K562 (cell line): ENCODE measurements around the gene SNUPN. TPM values are rescaled to one million over a fixed set of nuclear protein-coding genes. Genes with fewer than 3 reads are reported as not detected.
A peak's percentile ranks its signal among the peaks of the same experiment; 100 is the strongest.

Source experiments
- ATAC-seq: fragments of 200-7000 bp; cut with Tn5 transposase; 3 replicates; pipeline ENCODE4 v1.9.1; 2020; ENCODE audit warnings: moderate library complexity
- BruUV-seq: library from RNA; stranded (reverse); fragments of 400-500 nt; replicated peaks from 2 replicates; lab custom pipeline; 2021; lab: Mats Ljungman, UMichigan
- CTCF ChIA-PET: fragments of 300-600 bp; formaldehyde crosslinking; extraction: SDS; loops from one replicate; lab custom pipeline; 2021; ENCODE audit warnings: low intra/inter-chr PET ratio; lab: Yijun Ruan, JAX
- POLR2A ChIA-PET: fragments of 300-600, 350-650 bp; sonication (Branson Sonifier 250); formaldehyde crosslinking; extraction: SDS; loops from one replicate; lab custom pipeline; 2021; ENCODE audit warnings: antibody characterized with exemption, inconsistent platforms; lab: Yijun Ruan, JAX
- DNase-seq, 4 experiments: peaks; one replicate each; pipeline versions ENCODE4 v3.0.0 to v3.0.0-alpha.2; 2011 to 2018; ENCODE audit warnings: low spot score in 3 of 4, mixed read lengths in 3 of 4; ENCODE audit errors: extremely low read depth in 1 of 4
- FAIRE-seq: peaks from 2 replicates; lab custom pipeline; 2011; peaks lifted over from hg19 to GRCh38; lab: Jason Lieb, UNC
- H2AFZ ChIP-seq: 2 replicates; pipeline ENCODE4 v1.6.0; 2011; ENCODE audit warnings: low read depth, low read length, control low read depth, inconsistent platforms
- H3K27ac ChIP-seq: fragments of 200-600 bp; 3 replicates; pipeline ENCODE4 v1.8.0; 2011; ENCODE audit warnings: low read depth, mild to moderate bottlenecking, control low read depth, inconsistent platforms, low read length, moderate library complexity, mixed read lengths; ENCODE audit errors: extremely low read depth
- H3K27me3 ChIP-seq, 2 experiments: fragments of 300-600 bp in 1 of 2; 2 replicates in 1 of 2; 3 replicates in 1 of 2; pipeline versions ENCODE4 v1.6.0 to v1.8.0; 2011; ENCODE audit warnings: inconsistent platforms in 2 of 2, low read length in 2 of 2, mild to moderate bottlenecking in 1 of 2, mixed read lengths in 1 of 2, moderate library complexity in 1 of 2; ENCODE audit not compliant: control insufficient read depth in 2 of 2, insufficient read depth in 2 of 2
- H3K36me3 ChIP-seq: fragments of 300-600 bp; 3 replicates; pipeline ENCODE4 v1.8.0; 2011; ENCODE audit warnings: mild to moderate bottlenecking, low read length, inconsistent platforms; ENCODE audit not compliant: control insufficient read depth, insufficient read depth
- H3K4me1 ChIP-seq, 2 experiments: fragments of 200-600 bp in 1 of 2; replicated peaks in 1 of 2; 2 replicates in 1 of 2; 3 replicates in 1 of 2; pipeline versions ENCODE4 v1.5.1 to v1.8.0; 2011; ENCODE audit warnings: inconsistent platforms in 2 of 2, low read length in 2 of 2, mild to moderate bottlenecking in 1 of 2, mixed read lengths in 1 of 2, moderate library complexity in 1 of 2; ENCODE audit not compliant: control insufficient read depth in 2 of 2, insufficient read depth in 2 of 2
- H3K4me2 ChIP-seq: 2 replicates; pipeline ENCODE4 v1.6.1; 2011; ENCODE audit warnings: low read length, control low read depth, inconsistent platforms, mixed read lengths; ENCODE audit not compliant: insufficient read depth
- H3K4me3 ChIP-seq: fragments of 200-600 bp; sonication (generic), shearing (Covaris generic); 2 replicates; pipeline ENCODE4 v1.5.1; 2016; ENCODE audit warnings: control low read depth, inconsistent platforms
- H3K79me2 ChIP-seq: fragments of 200-600 bp; 3 replicates; pipeline ENCODE4 v1.8.0; 2011; ENCODE audit warnings: low read length, inconsistent platforms; ENCODE audit not compliant: control insufficient read depth, insufficient read depth
- H3K9ac ChIP-seq, 2 experiments: 2 replicates each; pipeline versions ENCODE4 v1.6.0 to v1.6.1; 2011; ENCODE audit warnings: low read depth in 2 of 2, low read length in 2 of 2, control low read depth in 1 of 2, inconsistent platforms in 1 of 2, mild to moderate bottlenecking in 1 of 2, mixed read lengths in 1 of 2; ENCODE audit not compliant: insufficient read depth in 1 of 2
- H3K9me1 ChIP-seq: one replicate; pipeline ENCODE4 v1.6.0; 2011; ENCODE audit warnings: inconsistent platforms, mild to moderate bottlenecking, low read length, moderate library complexity; ENCODE audit not compliant: control insufficient read depth, insufficient read depth
- H3K9me3 ChIP-seq: replicated peaks from 2 replicates; pipeline ENCODE4 v1.5.1; 2011; ENCODE audit warnings: low read depth, low read length, inconsistent platforms; ENCODE audit not compliant: control insufficient read depth, insufficient read depth
- H4K20me1 ChIP-seq: replicated peaks from 2 replicates; pipeline ENCODE4 v1.6.1; 2011; ENCODE audit warnings: low read length, inconsistent platforms, mixed read lengths; ENCODE audit not compliant: control insufficient read depth, insufficient read depth
- CEBPG ChIP-seq, 3 experiments: fragments of 200-800 bp in 1 of 3; sonication (Bioruptor generic) in 1 of 3; sonication (generic) in 1 of 3; formaldehyde crosslinking in 1 of 3; IDR thresholded peaks in 2 of 3; conservative IDR thresholded peaks in 1 of 3; 2 replicates each; pipeline versions ENCODE4 v1.6.1 to v1.8.0; 2016 to 2022; ENCODE audit warnings: missing compliant biosample characterization in 2 of 3, missing genetic modification characterization in 2 of 3, mild to moderate bottlenecking in 1 of 3, missing genetic modification reagents in 1 of 3
- DDX20 ChIP-seq: fragments of 450-650 bp; IDR thresholded peaks from 2 replicates; pipeline ENCODE4 v1.6.1; 2016; ENCODE audit warnings: missing genetic modification characterization, low read depth, mild to moderate bottlenecking, missing compliant biosample characterization, moderate library complexity
- EHMT2 ChIP-seq: fragments of 450-650 bp; IDR thresholded peaks from 2 replicates; pipeline ENCODE4 v1.6.1; 2018; ENCODE audit warnings: antibody characterized with exemption
- FUS ChIP-seq: fragments of 200-400 bp; formaldehyde crosslinking; optimal IDR thresholded peaks from 2 replicates; pipeline ENCODE3; 2017; ENCODE audit warnings: low read depth, low read length
- KLF10 ChIP-seq: fragments of 250-450 bp; sonication (Bioruptor Pico); IDR thresholded peaks from 2 replicates; pipeline ENCODE4 v1.6.1; 2021; ENCODE audit warnings: matching md5 sums
- L3MBTL2 ChIP-seq: fragments of 450-650 bp; IDR thresholded peaks from 2 replicates; pipeline ENCODE4 v1.6.1; 2016; ENCODE audit warnings: mild to moderate bottlenecking, moderate library complexity
- NR2F6 ChIP-seq: fragments of 450-650 bp; formaldehyde crosslinking; IDR thresholded peaks from 2 replicates; pipeline ENCODE4 v1.4.0; 2020; ENCODE audit warnings: mild to moderate bottlenecking
- POLR3G ChIP-seq: IDR thresholded peaks from 2 replicates; pipeline ENCODE4 v1.6.1; 2011; ENCODE audit not compliant: insufficient read length, insufficient replicate concordance; ENCODE audit errors: extremely low read depth
- PRMT5 ChIP-seq: sonication (generic); formaldehyde crosslinking; IDR thresholded peaks from 2 replicates; pipeline ENCODE4 v1.5.0; 2020; ENCODE audit warnings: missing genetic modification reagents
- RBM22 ChIP-seq: fragments of 200-400 bp; formaldehyde crosslinking; IDR thresholded peaks from 2 replicates; pipeline ENCODE4 v1.6.1; 2018; ENCODE audit warnings: low read length, low read depth; ENCODE audit not compliant: poor library complexity, severe bottlenecking
- SIRT6 ChIP-seq: IDR thresholded peaks from one replicate; pipeline ENCODE4 v1.6.1; 2012; ENCODE audit warnings: low read depth, mild to moderate bottlenecking, control low read depth, inconsistent platforms, low read length, moderate library complexity
- SMARCC2 ChIP-seq: fragments of 450-650 bp; IDR thresholded peaks from 2 replicates; pipeline ENCODE4 v1.6.1; 2017; ENCODE audit warnings: antibody characterized with exemption, moderate library complexity, mild to moderate bottlenecking, low read depth
- TCF7L2 ChIP-seq: fragments of 150-350 bp; IDR thresholded peaks from 2 replicates; pipeline ENCODE4 v1.6.1; 2016; ENCODE audit warnings: low read depth, mild to moderate bottlenecking, low read length, moderate library complexity
- ZNF324 ChIP-seq: fragments of 250-450 bp; sonication (Bioruptor Pico); IDR thresholded peaks from 2 replicates; pipeline ENCODE4 v1.4.0; 2020; ENCODE audit warnings: mild to moderate bottlenecking
- WGBS: fragments of 100-300 bp; shearing (Covaris generic); methylation state at CpG from one replicate; pipeline ENCODE4 v1.1.6; 2016; ENCODE audit warnings: low coverage, mixed read lengths; ENCODE audit not compliant: insufficient coverage; ENCODE audit errors: missing lambda C conversion rate; 5-methylcytosine and 5-hydroxymethylcytosine counted together
- in situ Hi-C: fragments of 300-500 bp; cut with MboI; formaldehyde crosslinking; loops from 4 replicates; pipeline ENCODE4 v1.15.0; 2018; ENCODE audit warnings: inconsistent platforms, mixed read lengths
- intact Hi-C: fragments of 100-400 bp; cut with micrococcal nuclease; formaldehyde crosslinking; loops from 2 replicates; pipeline ENCODE4 v1.14.2; 2022
- polyA plus RNA-seq, 8 experiments: library from polyadenylated mRNA; depleted of rRNA in 4 of 8; stranded (reverse) in 5 of 8; unstranded in 3 of 8; fragments of >200 nt; fragmentation: Nextera tagmentation in 2 of 8; fragmentation: Illumina TruSeq in 1 of 8; extraction: Ambion mirVana in 2 of 8; extraction: Trizol in 1 of 8; gene quantifications; 2 replicates each; pipeline versions ENCODE4 v1.2.1 to v1.2.3, GENCODE V29; 2011 to 2014; ENCODE audit warnings: inconsistent platforms in 1 of 8, missing spikeins in 1 of 8
- total RNA-seq, 7 experiments: library from RNA; depleted of rRNA in 6 of 7; stranded (reverse); fragments of >200 nt in 6 of 7; fragmentation: Illumina TruSeq in 2 of 7; extraction: Trizol in 2 of 7; gene quantifications; 2 replicates each; pipeline versions ENCODE4 v1.2.1 to v1.2.3, GENCODE V29; 2011 to 2021; ENCODE audit warnings: low replicate concordance in 1 of 7
- TF ChIP-seq, protein P1 (sequence below): fragments of 450-650 bp; IDR thresholded peaks from 2 replicates; pipeline ENCODE4 v1.6.1; 2016; ENCODE audit warnings: borderline replicate concordance

The SNUPN gene
- total and polyA plus RNA-seq, 9 of the 15 experiments (the other 6 are each of a cell fraction or from before 2014, with no cell fraction given) = 32.2 to 78.3 (median 40.0) TPM

DNA sequence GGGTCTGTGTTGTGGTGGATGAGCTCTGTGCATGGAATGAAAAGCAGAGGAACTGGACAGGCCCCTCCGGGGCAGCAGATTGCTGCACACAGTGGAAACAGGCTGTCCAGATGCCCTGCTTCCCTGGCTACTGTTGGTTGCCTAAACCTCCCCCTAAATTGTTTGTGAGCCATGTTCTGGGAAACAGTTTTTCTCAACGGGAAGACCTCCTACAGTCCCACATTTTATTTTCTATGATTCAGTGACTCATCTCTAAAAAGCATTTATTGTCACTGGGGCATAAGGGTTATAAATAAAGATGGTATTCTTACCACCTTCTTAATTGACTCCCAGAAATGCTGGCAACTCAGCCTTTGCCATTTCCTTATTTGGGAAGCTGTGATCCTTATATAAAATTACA, 26.1 kb downstream of the SNUPN start:
- no peak for ATAC-seq
- Histone ChIP-seq H3K27me3 (no peaks in the 10 kb centered on the region), H4K20me1 (no peaks in the 10 kb centered on the region; the same call in 1 of the 2 replicates), H3K4me2 (no peak overlapping the region), H3K4me1 (peaks cover 4 to 15% of the 10 kb centered on the region in 2 experiments; a peak in 3 of 5 replicates), H3K4me3 (no peak overlapping the region), H3K27ac (no peak overlapping the region), H3K9me3 (no peaks in the 10 kb centered on the region), H3K9me1 (no peaks in the 10 kb centered on the region), H2AFZ (no peak overlapping the region), H3K9ac (peak overlapping the region in 1 of 2 experiments; percentile 55; a peak in 1 of 4 replicates), H3K36me3 (peaks cover 71% of the 10 kb centered on the region), H3K79me2 (no peaks in the 10 kb centered on the region)
- in situ Hi-C loops (loop anchor here (5.0 kb wide), 1 partner anchor 77 kb away; no protein-coding TSS in a partner anchor), intact Hi-C loops (loop anchor here (5.0 kb wide), 1 partner anchor 43 kb away; the partner anchor contains the start of gene IMP3)
- CTCF ChIA-PET = no interaction called here
- 61% methylated on average over 2 of the region's 2 CpGs for WGBS
- TF ChIP-seq, protein P1, sequence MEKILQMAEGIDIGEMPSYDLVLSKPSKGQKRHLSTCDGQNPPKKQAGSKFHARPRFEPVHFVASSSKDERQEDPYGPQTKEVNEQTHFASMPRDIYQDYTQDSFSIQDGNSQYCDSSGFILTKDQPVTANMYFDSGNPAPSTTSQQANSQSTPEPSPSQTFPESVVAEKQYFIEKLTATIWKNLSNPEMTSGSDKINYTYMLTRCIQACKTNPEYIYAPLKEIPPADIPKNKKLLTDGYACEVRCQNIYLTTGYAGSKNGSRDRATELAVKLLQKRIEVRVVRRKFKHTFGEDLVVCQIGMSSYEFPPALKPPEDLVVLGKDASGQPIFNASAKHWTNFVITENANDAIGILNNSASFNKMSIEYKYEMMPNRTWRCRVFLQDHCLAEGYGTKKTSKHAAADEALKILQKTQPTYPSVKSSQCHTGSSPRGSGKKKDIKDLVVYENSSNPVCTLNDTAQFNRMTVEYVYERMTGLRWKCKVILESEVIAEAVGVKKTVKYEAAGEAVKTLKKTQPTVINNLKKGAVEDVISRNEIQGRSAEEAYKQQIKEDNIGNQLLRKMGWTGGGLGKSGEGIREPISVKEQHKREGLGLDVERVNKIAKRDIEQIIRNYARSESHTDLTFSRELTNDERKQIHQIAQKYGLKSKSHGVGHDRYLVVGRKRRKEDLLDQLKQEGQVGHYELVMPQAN = no peak
- TF ChIP-seq ZNF324 = no peak
- TF ChIP-seq NR2F6 = no peak
- TF ChIP-seq CEBPG (CRISPR knock-in tag; IDR thresholded peaks at IDR 0.05) = no peak
- no peak for TF ChIP-seq CEBPG (tag; conservative IDR thresholded peaks at IDR 0.05 in 1 of 2, IDR thresholded peaks at IDR 0.05 in 1 of 2)
- TF ChIP-seq DDX20 (tag) = no peak
- no peak for TF ChIP-seq FUS
- TF ChIP-seq SMARCC2 = no peak
- no peak for TF ChIP-seq SIRT6
- no peak for TF ChIP-seq EHMT2
- TF ChIP-seq POLR3G = no peak
- no peak for TF ChIP-seq RBM22
- TF ChIP-seq L3MBTL2 = no peak
- no peak for TF ChIP-seq TCF7L2
- no peak for TF ChIP-seq KLF10
- no peak for TF ChIP-seq PRMT5 (CRISPR knock-in tag)
- DNase-seq = no peak
- POLR2A ChIA-PET = interaction anchor here (0.6 to 1.4 kb wide), 5 partner anchors 9 to 1215 kb away, joined by 3 read pairs; partner anchors contain the start of gene SNUPN
- no peak for FAIRE-seq
- BruUV-seq = no TSS peak
